ENCODE measurements around the gene SSH2. TPM values are rescaled to one million over a fixed set of nuclear protein-coding genes. Genes with fewer than 3 reads are reported as not detected.

SSH2 gene
- total and polyA plus RNA-seq, 2 of the 13 experiments (the other 11 are each of a cell fraction or from before 2014, with no cell fraction given) = 6.0 to 6.4 TPM

DNA sequence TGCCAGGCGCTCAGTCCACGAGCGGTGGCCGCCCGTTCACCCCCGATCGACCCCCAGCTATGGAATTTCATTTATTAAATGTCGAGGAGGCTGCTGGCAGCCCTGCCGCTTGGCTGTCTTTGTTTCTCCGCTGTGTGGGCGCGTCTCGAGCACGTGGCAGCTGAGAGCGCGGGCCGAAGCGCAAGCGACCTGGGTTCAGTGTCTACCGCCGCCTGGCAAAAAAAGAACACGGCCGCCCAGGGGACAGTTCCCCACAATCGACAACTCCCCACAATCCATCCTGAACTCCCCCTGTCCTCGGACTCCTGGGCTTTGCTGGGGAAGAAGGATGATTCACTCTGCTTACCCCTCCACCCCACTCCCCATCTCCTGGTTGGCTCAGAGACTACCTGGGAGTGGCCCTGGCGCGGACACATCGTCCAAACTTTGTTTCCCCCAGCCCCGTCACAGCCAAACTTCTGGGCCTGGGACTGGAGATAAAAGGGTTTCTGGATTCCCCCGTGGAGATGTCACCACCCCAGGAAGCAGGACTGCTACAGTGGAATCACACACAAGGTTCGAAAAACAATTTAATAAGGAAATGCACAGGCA is 338.8 kb downstream of the SSH2 start (continued):
- TF ChIP-seq, protein P1, sequence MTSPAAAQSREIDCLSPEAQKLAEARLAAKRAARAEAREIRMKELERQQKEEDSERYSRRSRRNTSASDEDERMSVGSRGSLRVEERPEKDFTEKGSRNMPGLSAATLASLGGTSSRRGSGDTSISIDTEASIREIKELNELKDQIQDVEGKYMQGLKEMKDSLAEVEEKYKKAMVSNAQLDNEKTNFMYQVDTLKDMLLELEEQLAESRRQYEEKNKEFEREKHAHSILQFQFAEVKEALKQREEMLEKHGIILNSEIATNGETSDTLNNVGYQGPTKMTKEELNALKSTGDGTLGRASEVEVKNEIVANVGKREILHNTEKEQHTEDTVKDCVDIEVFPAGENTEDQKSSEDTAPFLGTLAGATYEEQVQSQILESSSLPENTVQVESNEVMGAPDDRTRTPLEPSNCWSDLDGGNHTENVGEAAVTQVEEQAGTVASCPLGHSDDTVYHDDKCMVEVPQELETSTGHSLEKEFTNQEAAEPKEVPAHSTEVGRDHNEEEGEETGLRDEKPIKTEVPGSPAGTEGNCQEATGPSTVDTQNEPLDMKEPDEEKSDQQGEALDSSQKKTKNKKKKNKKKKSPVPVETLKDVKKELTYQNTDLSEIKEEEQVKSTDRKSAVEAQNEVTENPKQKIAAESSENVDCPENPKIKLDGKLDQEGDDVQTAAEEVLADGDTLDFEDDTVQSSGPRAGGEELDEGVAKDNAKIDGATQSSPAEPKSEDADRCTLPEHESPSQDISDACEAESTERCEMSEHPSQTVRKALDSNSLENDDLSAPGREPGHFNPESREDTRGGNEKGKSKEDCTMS (CRISPR knock-in tag; conservative IDR thresholded peaks at IDR 0.05) = no peak
- TF ChIP-seq, protein P2, sequence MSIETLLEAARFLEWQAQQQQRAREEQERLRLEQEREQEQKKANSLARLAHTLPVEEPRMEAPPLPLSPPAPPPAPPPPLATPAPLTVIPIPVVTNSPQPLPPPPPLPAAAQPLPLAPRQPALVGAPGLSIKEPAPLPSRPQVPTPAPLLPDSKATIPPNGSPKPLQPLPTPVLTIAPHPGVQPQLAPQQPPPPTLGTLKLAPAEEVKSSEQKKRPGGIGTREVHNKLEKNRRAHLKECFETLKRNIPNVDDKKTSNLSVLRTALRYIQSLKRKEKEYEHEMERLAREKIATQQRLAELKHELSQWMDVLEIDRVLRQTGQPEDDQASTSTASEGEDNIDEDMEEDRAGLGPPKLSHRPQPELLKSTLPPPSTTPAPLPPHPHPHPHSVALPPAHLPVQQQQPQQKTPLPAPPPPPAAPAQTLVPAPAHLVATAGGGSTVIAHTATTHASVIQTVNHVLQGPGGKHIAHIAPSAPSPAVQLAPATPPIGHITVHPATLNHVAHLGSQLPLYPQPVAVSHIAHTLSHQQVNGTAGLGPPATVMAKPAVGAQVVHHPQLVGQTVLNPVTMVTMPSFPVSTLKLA (IDR thresholded peaks at IDR 0.05) = peak; percentile 61
- TF ChIP-seq KLF6 (CRISPR knock-in tag; IDR thresholded peaks at IDR 0.05) = peak; percentile 63; the same call in 1 of the 2 replicates
- TF ChIP-seq, protein P3, sequence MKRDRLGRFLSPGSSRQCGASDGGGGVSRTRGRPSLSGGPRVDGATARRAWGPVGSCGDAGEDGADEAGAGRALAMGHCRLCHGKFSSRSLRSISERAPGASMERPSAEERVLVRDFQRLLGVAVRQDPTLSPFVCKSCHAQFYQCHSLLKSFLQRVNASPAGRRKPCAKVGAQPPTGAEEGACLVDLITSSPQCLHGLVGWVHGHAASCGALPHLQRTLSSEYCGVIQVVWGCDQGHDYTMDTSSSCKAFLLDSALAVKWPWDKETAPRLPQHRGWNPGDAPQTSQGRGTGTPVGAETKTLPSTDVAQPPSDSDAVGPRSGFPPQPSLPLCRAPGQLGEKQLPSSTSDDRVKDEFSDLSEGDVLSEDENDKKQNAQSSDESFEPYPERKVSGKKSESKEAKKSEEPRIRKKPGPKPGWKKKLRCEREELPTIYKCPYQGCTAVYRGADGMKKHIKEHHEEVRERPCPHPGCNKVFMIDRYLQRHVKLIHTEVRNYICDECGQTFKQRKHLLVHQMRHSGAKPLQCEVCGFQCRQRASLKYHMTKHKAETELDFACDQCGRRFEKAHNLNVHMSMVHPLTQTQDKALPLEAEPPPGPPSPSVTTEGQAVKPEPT (CRISPR knock-in tag; IDR thresholded peaks at IDR 0.05; ENCODE audit: low read depth) = 0 out of 2 replicates have a peak, but pooled peaks have one; percentile 41
- no peak for TF ChIP-seq RELA (CRISPR knock-in tag; IDR thresholded peaks at IDR 0.05)
- TF ChIP-seq, protein P4, sequence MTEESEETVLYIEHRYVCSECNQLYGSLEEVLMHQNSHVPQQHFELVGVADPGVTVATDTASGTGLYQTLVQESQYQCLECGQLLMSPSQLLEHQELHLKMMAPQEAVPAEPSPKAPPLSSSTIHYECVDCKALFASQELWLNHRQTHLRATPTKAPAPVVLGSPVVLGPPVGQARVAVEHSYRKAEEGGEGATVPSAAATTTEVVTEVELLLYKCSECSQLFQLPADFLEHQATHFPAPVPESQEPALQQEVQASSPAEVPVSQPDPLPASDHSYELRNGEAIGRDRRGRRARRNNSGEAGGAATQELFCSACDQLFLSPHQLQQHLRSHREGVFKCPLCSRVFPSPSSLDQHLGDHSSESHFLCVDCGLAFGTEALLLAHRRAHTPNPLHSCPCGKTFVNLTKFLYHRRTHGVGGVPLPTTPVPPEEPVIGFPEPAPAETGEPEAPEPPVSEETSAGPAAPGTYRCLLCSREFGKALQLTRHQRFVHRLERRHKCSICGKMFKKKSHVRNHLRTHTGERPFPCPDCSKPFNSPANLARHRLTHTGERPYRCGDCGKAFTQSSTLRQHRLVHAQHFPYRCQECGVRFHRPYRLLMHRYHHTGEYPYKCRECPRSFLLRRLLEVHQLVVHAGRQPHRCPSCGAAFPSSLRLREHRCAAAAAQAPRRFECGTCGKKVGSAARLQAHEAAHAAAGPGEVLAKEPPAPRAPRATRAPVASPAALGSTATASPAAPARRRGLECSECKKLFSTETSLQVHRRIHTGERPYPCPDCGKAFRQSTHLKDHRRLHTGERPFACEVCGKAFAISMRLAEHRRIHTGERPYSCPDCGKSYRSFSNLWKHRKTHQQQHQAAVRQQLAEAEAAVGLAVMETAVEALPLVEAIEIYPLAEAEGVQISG (CRISPR knock-in tag; IDR thresholded peaks at IDR 0.05) = peak; percentile 2; the same call in 1 of the 2 replicates
- TF ChIP-seq HNRNPH1 (optimal IDR thresholded peaks at IDR 0.05; ENCODE audit: low read depth, low read length) = no peak
- TF ChIP-seq CEBPG (CRISPR knock-in tag; IDR thresholded peaks at IDR 0.05) = no peak
- TF ChIP-seq HNF4G (IDR thresholded peaks at IDR 0.05; ENCODE audit: borderline replicate concordance, low read depth, low read length) = no peak
- TF ChIP-seq HNF4G (CRISPR knock-in tag; IDR thresholded peaks at IDR 0.05; ENCODE audit: borderline replicate concordance, low read depth) = peak; percentile 16; the same call in 1 of the 2 replicates
- TF ChIP-seq, protein P5, sequence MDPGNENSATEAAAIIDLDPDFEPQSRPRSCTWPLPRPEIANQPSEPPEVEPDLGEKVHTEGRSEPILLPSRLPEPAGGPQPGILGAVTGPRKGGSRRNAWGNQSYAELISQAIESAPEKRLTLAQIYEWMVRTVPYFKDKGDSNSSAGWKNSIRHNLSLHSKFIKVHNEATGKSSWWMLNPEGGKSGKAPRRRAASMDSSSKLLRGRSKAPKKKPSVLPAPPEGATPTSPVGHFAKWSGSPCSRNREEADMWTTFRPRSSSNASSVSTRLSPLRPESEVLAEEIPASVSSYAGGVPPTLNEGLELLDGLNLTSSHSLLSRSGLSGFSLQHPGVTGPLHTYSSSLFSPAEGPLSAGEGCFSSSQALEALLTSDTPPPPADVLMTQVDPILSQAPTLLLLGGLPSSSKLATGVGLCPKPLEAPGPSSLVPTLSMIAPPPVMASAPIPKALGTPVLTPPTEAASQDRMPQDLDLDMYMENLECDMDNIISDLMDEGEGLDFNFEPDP (CRISPR knock-in tag; conservative IDR thresholded peaks at IDR 0.05) = 0 out of 2 replicates have a peak, but pooled peaks have one; percentile 84
- peak; percentile 53 for TF ChIP-seq SALL1 (CRISPR knock-in tag; IDR thresholded peaks at IDR 0.05)
- TF ChIP-seq ZNF343 (CRISPR knock-in tag; IDR thresholded peaks at IDR 0.05) = 0 out of 2 replicates have a peak, but pooled peaks have one; percentile 14
- TF ChIP-seq ZNF547 (CRISPR knock-in tag; IDR thresholded peaks at IDR 0.05) = 0 out of 2 replicates have a peak, but pooled peaks have one; percentile 17

Measured in HepG2 (cell line).